Stimulated activated CD8-positive, alpha-beta memory T cell treated with anti-CD3 and anti-CD28 coated beads, Interleukin-12 subunit alpha, Interleukin-12 subunit beta, amount 100 ng/mL, for 1 hour (primary cell): ENCODE results near the gene GPR68.
"Not testable (repeated sequence)": the region's sequence is repeated elsewhere in the genome, so short reads cannot be mapped to it uniquely, and the experiment has no call there.

Source experiments
- DNase-seq: peaks from one replicate; pipeline ENCODE4 v3.0.0-alpha.2; 2020; ENCODE audit warnings: low read depth

GPR68 gene

DNA sequence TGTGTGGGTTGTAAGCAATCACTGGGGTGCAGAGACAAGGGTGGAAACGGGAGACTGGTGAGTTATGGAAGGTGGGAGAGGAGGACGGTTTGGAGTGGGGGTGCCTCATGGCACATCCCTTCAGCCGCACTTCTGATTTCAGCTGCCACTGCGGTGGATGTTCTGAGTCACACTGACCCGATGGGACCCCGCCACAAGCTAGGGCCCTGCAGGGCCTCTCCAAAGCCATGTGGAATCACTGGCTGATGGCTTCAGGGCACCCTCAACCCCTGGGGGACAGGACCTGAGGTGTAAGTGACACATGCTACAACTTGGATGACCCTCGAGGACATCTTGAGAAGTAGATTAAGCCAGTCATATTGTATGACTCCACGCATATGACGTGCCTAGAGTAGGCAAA is 53.7 kb downstream of the GPR68 start:
- no peak for DNase-seq

DNA sequence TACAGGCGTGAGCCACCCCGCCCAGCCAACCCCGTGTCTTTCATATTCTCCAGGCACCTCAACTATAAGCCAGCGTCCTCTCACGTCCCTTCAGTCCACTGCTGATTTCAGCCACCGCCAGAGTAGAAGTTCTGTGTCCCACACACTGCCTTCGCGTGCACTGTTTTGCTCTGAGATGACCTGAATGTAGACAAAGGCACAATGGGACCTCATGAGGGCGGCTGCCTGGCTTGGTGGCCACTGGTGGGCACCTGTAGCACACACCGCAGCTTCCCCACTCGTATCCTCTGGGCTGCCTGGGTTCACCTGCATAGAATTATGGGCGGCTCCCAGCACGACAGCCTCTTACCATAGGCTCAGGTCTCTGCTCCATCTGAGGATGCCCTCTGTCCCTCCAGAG is 57.2 kb downstream of the GPR68 start:
- no peak for DNase-seq

DNA sequence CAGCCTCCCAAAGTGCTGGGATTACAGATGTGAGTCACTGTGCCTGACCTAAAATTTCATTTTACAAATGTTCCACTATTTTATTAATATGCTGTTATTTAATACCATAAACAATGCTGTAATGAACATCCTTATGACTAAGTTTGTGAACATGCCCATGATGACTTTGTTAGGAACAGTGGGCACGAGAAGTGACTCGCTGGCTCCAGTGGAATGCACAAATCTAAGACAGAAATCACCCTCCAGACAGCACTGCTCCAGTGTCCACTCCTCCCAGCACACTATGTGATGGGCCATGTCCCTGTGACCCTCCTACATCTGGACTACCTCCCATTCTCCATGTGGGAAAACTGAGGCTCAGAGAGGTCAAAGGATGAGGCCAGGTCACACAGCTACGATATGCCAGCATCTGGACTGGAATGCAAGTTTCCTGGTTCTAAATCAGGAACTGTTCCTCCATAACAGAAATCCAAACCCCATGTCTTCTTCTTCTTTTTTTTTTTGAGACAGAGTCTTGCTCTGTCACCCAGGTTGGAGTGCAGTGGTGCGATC is 57.9 kb downstream of the GPR68 start:
- DNase-seq: no peak

DNA sequence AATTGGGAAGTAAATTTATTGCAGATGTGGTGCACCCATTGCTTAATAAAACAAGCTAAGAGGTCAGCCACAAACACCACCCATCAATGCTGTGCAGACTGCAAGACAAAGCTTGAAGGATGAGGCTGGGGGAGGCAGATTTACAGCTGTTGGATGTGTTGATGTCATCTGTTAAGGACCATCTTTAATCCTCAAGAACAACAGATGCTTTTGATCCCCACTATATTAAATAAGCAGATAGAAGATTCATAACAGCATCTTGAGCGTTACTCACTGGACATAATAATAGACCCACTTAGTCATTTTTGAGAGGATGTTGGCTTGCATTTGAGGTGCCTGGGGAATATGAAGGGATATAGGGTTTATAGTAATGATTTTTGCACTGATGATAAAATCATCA is 58.8 kb downstream of the GPR68 start:
- no peak for DNase-seq

DNA sequence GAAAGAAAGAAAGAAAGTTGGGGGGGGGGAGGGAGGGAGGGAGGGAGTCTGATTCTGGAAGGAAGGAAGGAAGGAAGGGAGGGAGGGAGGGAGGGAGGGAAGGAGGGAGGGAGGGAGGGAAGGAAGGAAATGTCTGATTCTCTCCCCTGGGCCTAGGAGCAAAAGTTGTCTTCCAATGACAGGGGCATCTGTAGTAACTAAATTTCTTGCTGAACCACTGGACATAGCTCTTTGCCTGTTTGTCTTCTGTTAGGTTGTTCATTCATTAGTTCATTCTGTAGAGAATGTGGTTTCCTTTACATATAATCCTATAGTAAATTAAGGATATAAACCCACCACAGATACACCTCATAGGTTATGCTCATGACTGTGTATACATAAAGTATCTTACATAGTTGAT is 59.9 kb downstream of the GPR68 start:
- DNase-seq: no peak

DNA sequence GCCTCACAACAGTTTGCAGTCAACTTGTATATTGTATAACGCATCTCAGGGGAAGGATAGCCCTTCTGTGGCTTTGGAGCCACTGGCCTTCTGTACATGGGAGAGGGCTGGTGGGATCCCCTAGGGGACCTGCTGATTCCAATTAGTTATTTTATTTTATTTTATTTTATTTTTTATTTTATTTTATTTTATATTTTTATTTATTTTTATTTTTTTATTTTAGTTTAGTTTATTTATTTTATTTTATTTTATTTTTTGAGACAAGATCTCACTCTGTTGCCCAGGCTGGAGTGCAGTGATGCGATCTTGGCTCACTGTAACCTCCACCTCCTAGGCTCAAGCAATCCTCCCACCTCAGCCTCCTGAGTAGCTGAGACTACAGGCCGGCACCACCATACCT is 61.8 kb downstream of the GPR68 start:
- not testable (repeated sequence) for DNase-seq
